ENCODE results near the gene ADGRD1. TPM values are rescaled to one million over a fixed set of nuclear protein-coding genes. Genes with fewer than 3 reads are reported as not detected.

Gene ADGRD1
- total and polyA plus RNA-seq, 7 donors, result 0.46 to 22.5 (median 7.2) TPM

DNA sequence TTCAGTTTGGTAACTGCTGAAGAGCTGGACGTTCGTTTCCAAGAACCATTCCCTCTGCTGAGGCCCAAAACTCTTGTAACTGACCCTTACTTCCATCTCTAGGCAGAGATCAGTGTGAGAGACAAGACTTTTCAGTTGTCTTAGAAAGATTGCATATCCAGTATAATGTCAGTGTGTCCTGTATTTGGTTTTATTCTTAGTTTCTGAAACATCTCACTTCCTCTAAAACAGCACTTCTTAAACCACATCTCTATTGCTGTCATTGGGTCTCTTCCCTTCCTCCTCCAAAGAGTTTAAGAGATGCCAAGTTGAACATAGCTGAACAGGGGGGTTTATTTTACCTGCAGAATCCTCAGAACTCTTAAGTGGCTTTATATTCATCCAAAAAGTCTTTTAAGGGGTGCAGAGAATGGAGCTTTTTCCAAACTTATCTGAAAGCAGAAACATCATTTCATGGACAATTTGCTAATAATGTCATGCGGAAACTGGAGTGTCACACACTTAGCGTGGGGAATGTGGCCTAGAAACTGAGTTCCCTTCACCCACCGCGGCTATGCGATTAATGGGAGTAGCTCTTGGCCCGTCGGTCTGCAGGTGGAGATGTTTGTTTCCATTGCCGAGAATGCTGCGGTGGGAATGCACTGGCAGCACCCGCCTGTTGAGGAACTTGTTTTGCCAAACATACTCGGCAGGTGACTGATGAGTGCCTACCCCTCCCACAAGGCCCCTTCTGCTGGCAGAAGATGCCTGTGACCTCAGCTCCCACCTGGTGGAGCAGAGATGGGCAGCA lies 148.2 kb downstream of the ADGRD1 start:
- no peaks in the 10 kb centered on the region for H3K27me3 ChIP-seq
- H3K27ac ChIP-seq, result no peak overlapping the region
- peaks cover 0 to 12% (median 7%) of the 10 kb centered on the region in 4 donors for H3K4me1 ChIP-seq
- intact Hi-C loops (cut with DNase I), result loop anchor here (10.0 kb wide), 2 partner anchors 187 to 733 kb away; no protein-coding TSS in a partner anchor
- no peaks in the 10 kb centered on the region for H3K36me3 ChIP-seq
- DNase-seq, result peak; percentile 33
- WGBS, 2 donors, result 81 to 86% methylated on average over 13 of the region's 13 CpGs
- no peak overlapping the region for H3K4me3 ChIP-seq
- no peak for TF ChIP-seq POLR2A (IDR thresholded peaks at IDR 0.05)
- TF ChIP-seq, protein P1, sequence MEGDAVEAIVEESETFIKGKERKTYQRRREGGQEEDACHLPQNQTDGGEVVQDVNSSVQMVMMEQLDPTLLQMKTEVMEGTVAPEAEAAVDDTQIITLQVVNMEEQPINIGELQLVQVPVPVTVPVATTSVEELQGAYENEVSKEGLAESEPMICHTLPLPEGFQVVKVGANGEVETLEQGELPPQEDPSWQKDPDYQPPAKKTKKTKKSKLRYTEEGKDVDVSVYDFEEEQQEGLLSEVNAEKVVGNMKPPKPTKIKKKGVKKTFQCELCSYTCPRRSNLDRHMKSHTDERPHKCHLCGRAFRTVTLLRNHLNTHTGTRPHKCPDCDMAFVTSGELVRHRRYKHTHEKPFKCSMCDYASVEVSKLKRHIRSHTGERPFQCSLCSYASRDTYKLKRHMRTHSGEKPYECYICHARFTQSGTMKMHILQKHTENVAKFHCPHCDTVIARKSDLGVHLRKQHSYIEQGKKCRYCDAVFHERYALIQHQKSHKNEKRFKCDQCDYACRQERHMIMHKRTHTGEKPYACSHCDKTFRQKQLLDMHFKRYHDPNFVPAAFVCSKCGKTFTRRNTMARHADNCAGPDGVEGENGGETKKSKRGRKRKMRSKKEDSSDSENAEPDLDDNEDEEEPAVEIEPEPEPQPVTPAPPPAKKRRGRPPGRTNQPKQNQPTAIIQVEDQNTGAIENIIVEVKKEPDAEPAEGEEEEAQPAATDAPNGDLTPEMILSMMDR (IDR thresholded peaks at IDR 0.05), result no peak
- no peak for TF ChIP-seq EP300 (IDR thresholded peaks at IDR 0.05)
- no peak for TF ChIP-seq POLR2AphosphoS5 (IDR thresholded peaks at IDR 0.05)
- no peaks in the 10 kb centered on the region for H3K9me3 ChIP-seq

DNA sequence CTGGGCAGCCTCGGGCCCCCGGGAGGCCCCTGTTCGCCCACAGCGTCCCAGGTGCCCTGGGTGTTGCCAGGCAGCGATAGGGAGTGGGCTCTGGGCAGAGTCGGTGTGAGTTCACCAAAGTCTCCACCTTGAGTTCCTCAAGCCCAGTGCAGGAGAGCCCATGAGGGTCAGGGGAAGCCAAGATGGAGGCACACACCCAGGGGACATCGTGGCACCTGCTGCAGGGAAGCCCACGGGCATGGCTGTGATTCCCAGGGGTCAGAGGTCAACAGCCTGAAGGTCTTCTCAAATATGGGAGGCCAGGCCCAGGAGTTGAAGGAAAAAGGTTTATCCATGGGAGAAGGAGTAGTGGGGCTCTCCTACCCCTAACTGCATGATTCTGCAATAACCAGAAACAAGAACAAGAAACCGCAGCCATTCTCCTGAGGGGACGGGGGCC lies 148.8 kb downstream of the ADGRD1 start:
- Histone ChIP-seq H3K4me1 (peaks cover 0 to 12% (median 7%) of the 10 kb centered on the region in 4 donors), H3K27me3 (no peaks in the 10 kb centered on the region), H3K36me3 (no peaks in the 10 kb centered on the region), H3K27ac (no peak overlapping the region), H3K4me3 (no peak overlapping the region), H3K9me3 (no peaks in the 10 kb centered on the region)
- 78 to 84% methylated on average over 10 of the region's 10 CpGs for WGBS, 2 donors
- DNase-seq, result peak; percentile 48
- TF ChIP-seq EP300 (IDR thresholded peaks at IDR 0.05), result no peak
- TF ChIP-seq, protein P1 (IDR thresholded peaks at IDR 0.05), result no peak
- no peak for TF ChIP-seq POLR2AphosphoS5 (IDR thresholded peaks at IDR 0.05)
- no peak for TF ChIP-seq POLR2A (IDR thresholded peaks at IDR 0.05)
- intact Hi-C loops (cut with DNase I), result loop anchor here (10.0 kb wide), 2 partner anchors 188 to 732 kb away; no protein-coding TSS in a partner anchor

DNA sequence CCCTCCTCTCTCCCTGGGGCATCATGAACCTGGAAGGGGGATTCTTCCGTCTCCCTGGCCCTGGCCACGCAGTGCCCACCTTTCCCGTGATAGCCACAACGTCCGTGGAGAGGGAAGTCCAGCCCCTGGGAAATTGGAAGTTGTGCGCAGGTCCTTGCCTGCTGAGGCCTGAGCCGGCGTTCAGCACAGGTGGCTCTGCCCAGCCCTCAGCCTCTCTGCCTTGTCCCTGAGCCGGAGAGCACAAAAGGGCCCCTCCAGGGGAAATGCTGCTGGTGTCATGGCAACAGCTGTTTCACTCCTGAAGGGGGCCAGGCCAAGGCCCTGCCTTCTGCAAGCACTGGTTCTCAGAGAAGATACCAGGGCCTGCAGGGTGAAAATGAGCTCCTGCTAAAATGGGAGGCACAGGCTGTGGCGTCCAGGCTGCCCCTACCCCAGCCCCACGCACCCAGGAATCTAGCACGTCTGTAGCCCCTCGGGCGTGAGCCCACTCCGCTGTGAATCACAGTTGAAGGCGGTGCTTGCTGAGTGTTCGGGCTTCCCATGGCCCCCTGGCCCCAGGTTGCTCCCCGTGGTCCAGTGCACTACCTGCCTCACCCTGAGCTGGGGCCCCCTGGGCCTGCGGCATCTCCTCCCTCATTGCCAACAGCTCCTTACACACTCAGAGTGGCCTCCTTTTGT lies 149.4 kb downstream of the ADGRD1 start:
- TF ChIP-seq EP300 (IDR thresholded peaks at IDR 0.05), result no peak
- no peak for TF ChIP-seq POLR2A (IDR thresholded peaks at IDR 0.05)
- TF ChIP-seq, protein P1 (IDR thresholded peaks at IDR 0.05), result no peak
- TF ChIP-seq POLR2AphosphoS5 (IDR thresholded peaks at IDR 0.05), result no peak
- WGBS, 2 donors, result 83 to 88% methylated on average over 19 of the region's 19 CpGs
- Histone ChIP-seq H3K4me1 (peaks cover 0 to 12% (median 7%) of the 10 kb centered on the region in 4 donors), H3K9me3 (no peaks in the 10 kb centered on the region), H3K27ac (no peak overlapping the region), H3K36me3 (no peaks in the 10 kb centered on the region), H3K27me3 (no peaks in the 10 kb centered on the region), H3K4me3 (no peak overlapping the region)
- DNase-seq, result peak; percentile 48
- intact Hi-C loops (cut with DNase I), result loop anchor here (10.0 kb wide), 2 partner anchors 188 to 732 kb away; no protein-coding TSS in a partner anchor

DNA sequence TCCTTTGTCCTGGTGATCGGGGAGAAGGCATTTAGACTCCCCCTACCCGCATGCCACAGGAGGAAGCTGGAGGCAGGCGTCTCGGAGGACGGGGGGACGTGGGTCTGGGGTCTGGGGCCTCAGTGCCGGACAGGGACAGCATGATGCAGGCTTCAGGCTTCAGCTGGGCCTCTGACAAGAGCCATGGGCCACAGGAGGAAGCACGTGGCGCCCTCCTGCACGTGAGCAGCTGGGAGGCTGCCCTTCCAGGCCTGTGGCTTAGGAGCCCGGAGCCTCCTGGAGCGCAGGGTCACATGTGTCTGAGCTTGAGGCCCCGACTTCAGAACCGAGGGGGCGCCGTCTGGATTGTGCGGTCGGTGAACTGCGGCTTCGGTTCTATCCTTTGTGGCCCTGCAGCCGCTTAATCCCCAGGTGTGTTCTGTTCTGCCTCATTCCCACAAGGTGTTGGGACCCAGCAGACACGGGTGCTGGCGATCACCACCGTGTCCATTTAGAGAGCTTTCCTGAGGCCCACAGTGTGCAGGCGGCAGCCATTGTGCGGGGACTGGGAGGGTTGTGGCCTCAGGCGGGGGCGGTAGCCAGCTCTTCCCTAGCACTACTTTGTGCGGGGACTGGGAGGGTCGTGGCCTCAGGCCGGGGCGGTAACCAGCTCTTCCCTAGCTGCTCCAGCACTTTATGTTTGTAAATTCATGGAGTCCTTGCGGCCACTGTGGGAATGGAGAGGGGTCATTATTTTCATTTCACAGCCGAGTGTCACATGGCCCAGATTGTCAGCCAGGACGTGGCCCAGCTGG lies 150.2 kb downstream of the ADGRD1 start:
- intact Hi-C loops (cut with DNase I), result loop anchor here (10.0 kb wide), 2 partner anchors 189 to 731 kb away; no protein-coding TSS in a partner anchor
- 87% methylated on average over 35 of the region's 35 CpGs for WGBS, 2 donors
- Histone ChIP-seq H3K4me3 (no peak overlapping the region), H3K27me3 (no peaks in the 10 kb centered on the region), H3K9me3 (no peaks in the 10 kb centered on the region), H3K4me1 (peaks cover 0 to 12% (median 7%) of the 10 kb centered on the region in 4 donors), H3K27ac (no peak overlapping the region), H3K36me3 (no peaks in the 10 kb centered on the region)
- TF ChIP-seq POLR2AphosphoS5 (IDR thresholded peaks at IDR 0.05) (no peak), EP300 (IDR thresholded peaks at IDR 0.05) (no peak), POLR2A (IDR thresholded peaks at IDR 0.05) (no peak)
- TF ChIP-seq, protein P1 (IDR thresholded peaks at IDR 0.05), result no peak
- peak; percentile 66 for DNase-seq
